GM19035 (cell line): Measurements from ENCODE around the gene C10orf62.

ENCODE experiments used
- ATAC-seq: cut with Tn5 transposase; IDR thresholded peaks from one replicate; pipeline ENCODE4 v1.9.1; 2021; ENCODE audit not compliant: unreplicated experiment

Gene C10orf62

GRCh38 chr10:97584798-97585438 lies 4.6 kb upstream of the C10orf62 start:
- no peak for ATAC-seq

- ATAC-seq, result no peak
Observed at GRCh38 chr10:97585439-97585811, 4.1 kb upstream of the C10orf62 start.

- no peak for ATAC-seq
Observed at GRCh38 chr10:97587183-97587582, 2.3 kb upstream of the C10orf62 start.

DNA sequence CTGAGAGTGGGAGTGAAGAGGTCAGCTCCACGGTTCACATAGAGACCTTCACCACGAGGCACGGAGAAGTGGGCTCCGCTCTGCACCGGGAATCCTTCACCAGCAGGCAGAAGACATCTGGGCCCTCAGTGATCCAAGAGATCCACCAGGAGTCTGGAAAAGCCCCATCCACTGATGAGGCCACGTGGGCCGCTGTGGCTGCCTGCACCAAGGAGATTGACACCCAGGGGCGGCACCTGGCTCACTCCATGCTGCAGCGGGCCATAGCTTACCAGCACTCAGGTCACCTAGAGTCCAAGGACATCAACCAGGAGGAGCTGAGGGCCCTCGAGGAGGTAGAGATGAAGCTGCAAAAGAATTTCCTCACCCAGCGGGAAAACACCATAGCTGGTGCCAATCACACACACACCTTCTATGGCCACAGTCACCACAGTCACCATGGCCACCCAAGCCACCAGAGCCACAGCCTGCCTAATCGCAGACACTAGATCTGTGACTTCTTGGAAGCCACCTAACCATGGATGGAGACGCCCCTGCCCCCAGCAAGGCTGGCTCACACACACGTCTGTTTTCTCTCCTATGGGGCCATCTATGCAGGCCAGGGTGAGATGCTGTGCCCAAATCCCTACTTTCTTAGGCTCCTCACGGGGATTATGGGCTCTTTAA lies 694 bp downstream of the C10orf62 start:
- no peak for ATAC-seq

GRCh38 chr10:97590748-97591495 lies 1.4 kb downstream of the C10orf62 start:
- no peak for ATAC-seq

- no peak for ATAC-seq
Observed at GRCh38 chr10:97593421-97593820, 3.9 kb downstream of the C10orf62 start.

DNA sequence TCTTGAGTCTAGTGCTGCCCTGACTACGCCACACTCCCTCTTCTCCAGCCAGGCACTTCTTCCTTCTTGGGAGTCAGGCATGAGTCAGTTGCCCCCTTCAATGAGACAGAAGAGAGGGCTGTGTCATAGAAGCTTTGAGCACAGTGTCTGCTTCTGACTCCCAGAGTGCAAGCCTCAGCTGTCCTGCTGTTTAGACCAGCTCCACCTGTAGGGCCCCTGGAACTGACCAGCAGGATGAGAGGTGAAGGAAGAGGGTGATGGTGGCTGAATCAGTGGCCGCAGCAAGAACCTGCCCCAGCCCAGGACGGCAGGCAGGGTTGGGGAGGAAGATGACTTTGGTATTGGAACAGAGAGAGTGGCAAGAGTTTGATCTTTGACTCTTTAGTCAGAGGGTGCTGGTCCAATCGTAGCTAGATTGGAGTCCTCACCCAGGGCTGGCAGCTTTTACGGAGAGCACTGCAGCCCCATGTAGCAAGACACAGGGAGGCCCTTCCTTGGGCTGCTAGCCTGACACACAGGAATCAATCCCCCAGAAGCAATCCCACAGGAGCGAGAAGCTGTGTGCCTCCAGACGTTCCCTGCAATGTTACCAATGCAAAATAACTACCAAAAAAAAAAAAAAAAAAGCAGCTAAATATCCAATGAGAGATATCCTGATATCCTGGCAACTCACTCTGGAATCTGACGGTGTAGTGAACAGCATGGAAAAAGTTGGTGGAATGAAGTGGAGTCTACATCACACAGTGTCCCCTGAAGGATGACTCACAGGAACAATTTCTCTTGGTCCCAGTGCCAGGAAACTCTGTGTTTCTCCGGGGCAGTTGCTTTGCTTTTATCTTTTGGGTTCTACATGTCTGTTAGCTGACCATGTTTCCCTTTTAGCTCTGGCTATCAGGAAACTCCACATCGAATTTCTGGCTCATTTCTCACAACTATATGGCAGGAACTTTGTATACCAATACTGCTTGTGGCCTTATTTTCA lies 6.9 kb downstream of the C10orf62 start:
- ATAC-seq, result no peak

GRCh38 chr10:97597778-97598177 lies 8.3 kb downstream of the C10orf62 start:
- no peak for ATAC-seq

DNA sequence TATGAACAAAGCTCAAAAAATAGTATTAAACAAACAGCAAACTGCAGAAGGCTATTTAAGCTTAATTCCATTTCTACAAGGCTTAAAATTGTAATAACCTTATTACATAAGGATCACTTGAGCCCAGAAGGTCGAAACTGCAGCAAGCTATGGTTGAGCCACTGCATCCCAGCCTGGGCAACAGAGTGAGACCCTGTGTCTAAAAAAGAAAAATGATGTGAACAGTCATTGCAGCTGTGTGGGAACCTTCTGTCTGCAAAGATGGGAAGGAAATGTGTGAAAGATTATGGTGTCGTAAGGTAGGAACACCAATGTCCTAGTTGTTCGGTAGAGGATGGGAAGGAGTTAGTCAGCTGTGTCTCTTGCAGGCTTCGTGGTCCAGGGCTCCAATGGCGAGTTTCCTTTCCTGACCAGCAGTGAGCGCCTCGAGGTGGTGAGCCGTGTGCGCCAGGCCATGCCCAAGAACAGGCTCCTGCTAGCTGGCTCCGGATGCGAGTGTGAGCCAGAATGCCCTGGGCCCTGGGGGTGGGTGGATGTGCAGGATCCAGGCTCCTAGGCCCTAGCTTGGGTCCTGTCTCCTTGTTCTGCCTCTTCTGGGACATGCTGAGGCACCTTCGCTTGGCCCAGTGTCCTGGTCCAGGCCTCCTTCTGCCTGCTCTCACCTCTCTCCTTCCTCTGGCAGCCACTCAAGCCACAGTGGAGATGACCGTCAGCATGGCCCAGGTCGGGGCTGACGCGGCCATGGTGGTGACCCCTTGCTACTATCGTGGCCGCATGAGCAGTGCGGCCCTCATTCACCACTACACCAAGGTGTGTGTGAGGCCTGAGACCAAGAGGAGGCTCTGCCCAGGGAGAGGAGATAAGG lies 9.1 kb downstream of the C10orf62 start:
- no peak for ATAC-seq

- no peak for ATAC-seq
Observed at GRCh38 chr10:97599272-97599619, 9.7 kb downstream of the C10orf62 start.

DNA sequence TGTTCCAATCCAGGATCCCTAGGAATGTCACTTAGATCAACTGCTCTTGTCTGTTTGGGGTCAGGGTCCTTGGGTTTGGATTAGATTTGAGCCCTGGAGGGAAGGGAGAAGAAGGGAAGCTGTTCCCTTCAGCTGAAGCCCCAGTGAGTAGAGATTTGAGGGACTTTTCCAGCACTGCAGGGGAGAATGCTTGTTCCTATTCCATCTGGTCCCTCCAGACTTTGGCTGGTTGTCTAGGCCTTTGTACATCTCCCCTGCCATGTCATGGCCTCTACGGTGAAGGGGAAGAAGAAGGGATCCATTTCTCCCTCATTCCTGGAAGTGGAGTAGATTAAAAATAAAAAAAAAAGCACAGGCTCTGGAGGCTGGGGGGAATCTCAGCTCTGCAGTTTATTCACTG lies 11.1 kb downstream of the C10orf62 start:
- ATAC-seq, result no peak

DNA sequence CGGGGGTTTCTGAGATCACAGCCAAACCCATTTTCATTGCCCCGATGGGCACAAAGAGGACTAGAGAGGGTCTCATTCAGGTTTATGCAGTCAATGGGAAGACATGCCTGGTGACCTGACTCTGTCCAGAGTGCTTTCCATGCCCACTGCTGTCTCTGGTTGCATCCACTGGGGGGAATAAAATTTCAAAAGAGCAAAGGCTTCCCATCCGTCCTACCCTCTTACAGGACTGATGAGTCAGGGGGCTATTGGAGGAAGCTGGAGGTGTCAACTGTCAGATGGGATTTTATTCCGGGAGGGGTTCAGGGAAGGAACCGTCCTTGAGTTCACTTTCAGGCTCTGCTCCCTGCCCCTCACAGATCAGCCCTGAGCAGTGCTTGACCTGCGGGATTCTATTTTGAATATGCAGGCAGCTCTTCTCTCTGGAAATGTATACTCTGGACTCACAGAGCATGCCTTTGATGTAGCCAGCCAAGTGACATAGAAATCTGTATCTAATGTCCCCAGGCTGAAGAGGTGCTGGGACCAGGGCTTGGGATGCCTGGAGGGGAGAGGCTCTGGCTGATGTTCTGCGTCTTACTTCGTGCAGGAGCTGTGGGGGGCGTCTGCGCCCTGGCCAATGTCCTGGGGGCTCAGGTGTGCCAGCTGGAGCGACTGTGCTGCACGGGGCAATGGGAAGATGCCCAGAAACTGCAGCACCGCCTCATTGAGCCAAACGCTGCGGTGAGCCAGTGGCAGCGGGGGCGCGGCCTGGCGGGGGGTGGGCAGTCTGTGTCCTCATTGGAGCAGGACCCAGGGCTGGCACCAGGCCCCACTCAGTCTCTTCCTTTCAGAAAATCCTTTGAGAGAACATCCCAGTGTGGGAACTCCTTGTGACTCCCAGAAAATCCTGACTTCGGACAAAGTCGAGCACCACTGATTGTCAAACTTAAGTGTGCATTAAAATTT lies 12.0 kb downstream of the C10orf62 start:
- ATAC-seq, result no peak

- no peak for ATAC-seq
Observed at GRCh38 chr10:97607095-97607636, 17.6 kb downstream of the C10orf62 start.

- ATAC-seq, result no peak
Observed at GRCh38 chr10:97608991-97609561, 19.6 kb downstream of the C10orf62 start.

- no peak for ATAC-seq
Observed at GRCh38 chr10:97611473-97611872, 22.0 kb downstream of the C10orf62 start.

DNA sequence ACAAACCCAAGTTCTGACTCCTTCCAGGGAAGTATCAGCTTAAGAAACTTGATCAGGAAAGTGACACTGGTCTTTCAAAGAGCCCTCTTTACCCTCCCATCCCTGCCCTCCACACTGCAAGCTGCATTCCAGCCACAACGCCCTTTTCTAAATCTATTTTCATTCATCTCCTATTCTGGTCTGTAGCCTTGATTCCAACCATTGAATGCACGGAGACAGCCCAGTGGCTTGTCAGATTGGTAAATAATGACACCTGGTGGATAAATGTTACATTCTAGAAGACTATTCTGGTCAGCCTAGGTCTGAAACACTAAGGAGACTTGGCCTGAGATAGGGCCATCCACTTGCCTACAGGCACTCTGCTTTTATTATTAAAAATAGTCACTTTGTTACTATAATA lies 22.9 kb downstream of the C10orf62 start:
- no peak for ATAC-seq

GRCh38 chr10:97618285-97618684 lies 28.8 kb downstream of the C10orf62 start:
- ATAC-seq, result no peak

DNA sequence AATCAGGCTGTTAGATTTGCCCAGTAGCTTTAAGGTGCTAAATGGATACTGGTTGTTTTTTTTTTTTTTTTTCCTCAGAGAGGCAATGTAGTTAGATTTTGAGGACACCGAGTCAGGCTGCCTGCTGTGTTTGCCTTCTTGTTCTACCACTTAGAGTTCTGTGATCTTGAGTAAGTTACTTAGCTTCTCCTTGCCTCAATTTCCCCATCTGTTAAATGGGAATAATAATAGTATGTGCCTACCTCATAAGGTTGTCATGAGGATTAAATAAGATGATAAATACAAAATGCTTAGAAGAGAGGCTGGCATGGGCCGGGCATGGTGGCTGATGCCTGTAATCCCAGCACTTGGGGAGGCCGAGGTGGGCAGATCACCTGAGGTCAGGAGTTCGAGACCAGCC lies 29.2 kb downstream of the C10orf62 start:
- ATAC-seq, result no peak
